Measurements from ENCODE around the gene CHID1. TPM values are rescaled to one million over a fixed set of nuclear protein-coding genes. Genes with fewer than 3 reads are reported as not detected.

The CHID1 gene
- total RNA-seq, 2 donors from 2014 or later, result 61.2 to 195 TPM

DNA sequence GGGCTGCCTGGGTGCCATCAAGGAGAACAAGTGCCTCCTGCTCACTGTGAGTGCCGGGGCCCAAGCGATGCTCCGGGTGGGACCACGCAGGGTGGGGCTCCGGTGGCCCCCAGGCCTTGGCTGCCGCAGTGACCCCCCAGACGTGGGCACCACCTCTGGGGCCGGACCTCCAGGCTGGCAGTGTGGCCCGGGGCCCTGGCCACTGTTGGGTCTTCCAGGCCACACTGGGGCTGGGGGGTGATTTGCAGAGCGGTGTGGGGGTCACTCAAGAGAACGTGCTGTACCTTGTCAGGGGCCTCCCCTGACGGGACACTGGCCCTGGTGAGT is 48.0 kb downstream of the CHID1 start:
- ATAC-seq (ENCODE audit: insufficient number of reproducible peaks, low FRiP score, low read depth), result no peak

DNA sequence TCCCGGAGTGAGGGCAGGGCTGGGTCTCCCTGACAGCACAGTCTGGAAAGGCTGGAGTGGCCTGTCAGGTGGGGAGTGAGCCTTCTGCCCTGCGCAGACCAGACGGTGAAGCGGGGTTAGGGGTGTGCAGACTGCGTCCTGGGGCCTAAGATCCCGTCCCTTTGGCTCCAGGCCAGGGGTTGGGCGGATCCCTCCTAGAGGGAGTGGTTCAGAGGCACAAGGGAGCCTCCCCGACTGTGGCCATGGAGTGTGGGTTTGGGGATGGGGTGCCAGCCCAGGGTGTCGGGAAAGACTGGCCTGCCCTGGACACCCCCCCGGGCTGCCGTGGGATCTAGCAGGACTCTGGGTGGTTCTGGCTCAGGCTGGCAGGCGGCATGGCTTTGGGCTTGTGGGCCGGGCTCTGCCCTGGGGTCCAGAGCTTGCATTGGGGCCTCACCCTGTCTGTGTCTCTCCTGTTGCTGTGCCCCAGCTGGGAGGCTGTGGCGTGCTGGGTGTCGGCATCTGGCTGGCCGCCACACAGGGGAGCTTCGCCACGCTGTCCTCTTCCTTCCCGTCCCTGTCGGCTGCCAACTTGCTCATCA is 48.4 kb downstream of the CHID1 start:
- no peak for DNase-seq (ENCODE audit: low spot score)
- Histone ChIP-seq H3K4me1 (ENCODE audit: control insufficient read depth in 1 of 2, low read depth in 2 of 2) (peaks cover 0 to 7% of the 10 kb centered on the region in 2 donors), H3K4me3 (no peak overlapping the region), H3K36me3 (peaks cover 6% of the 10 kb centered on the region), H3K27me3 (replicated peaks; ENCODE audit: insufficient read depth) (no peaks in the 10 kb centered on the region), H3K27ac (no peak overlapping the region), H3K9me3 (no peaks in the 10 kb centered on the region)
- no peak for ATAC-seq (ENCODE audit: insufficient number of reproducible peaks, low FRiP score, low read depth)
- TF ChIP-seq, protein P1, sequence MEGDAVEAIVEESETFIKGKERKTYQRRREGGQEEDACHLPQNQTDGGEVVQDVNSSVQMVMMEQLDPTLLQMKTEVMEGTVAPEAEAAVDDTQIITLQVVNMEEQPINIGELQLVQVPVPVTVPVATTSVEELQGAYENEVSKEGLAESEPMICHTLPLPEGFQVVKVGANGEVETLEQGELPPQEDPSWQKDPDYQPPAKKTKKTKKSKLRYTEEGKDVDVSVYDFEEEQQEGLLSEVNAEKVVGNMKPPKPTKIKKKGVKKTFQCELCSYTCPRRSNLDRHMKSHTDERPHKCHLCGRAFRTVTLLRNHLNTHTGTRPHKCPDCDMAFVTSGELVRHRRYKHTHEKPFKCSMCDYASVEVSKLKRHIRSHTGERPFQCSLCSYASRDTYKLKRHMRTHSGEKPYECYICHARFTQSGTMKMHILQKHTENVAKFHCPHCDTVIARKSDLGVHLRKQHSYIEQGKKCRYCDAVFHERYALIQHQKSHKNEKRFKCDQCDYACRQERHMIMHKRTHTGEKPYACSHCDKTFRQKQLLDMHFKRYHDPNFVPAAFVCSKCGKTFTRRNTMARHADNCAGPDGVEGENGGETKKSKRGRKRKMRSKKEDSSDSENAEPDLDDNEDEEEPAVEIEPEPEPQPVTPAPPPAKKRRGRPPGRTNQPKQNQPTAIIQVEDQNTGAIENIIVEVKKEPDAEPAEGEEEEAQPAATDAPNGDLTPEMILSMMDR (IDR thresholded peaks at IDR 0.05), result no peak

More for the DNA sequence above, 48.0 kb downstream of the CHID1 start:
- no peak for DNase-seq (ENCODE audit: low spot score)
- Histone ChIP-seq H3K9me3 (no peaks in the 10 kb centered on the region), H3K4me3 (no peak overlapping the region), H3K27ac (no peak overlapping the region), H3K36me3 (peaks cover 6% of the 10 kb centered on the region), H3K4me1 (ENCODE audit: control insufficient read depth in 1 of 2, low read depth in 2 of 2) (peaks cover 0 to 7% of the 10 kb centered on the region in 2 donors), H3K27me3 (replicated peaks; ENCODE audit: insufficient read depth) (no peaks in the 10 kb centered on the region)
- TF ChIP-seq, protein P1 (IDR thresholded peaks at IDR 0.05), result no peak

DNA sequence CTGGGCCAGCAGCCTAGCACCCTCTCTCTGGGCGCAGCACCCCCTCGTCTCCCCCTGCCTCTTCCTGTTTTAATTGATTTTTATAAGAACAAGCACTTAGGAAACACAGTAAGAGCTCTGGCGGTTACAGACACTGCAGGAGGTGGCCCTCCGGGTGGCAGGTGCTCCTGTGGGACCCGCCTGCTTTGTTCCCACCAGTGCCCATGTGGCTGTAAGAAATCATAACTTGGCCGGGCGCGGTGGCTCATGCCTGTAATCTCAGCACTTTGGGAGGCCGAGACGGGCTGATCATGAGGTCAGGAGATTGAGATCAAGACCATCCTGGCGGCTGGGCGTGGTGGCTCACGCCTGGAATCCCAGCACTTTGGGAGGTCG is 49.5 kb downstream of the CHID1 start:
- Histone ChIP-seq H3K27ac (no peak overlapping the region), H3K4me1 (ENCODE audit: control insufficient read depth in 1 of 2, low read depth in 2 of 2) (peaks cover 0 to 7% of the 10 kb centered on the region in 2 donors), H3K4me3 (no peak overlapping the region), H3K27me3 (replicated peaks; ENCODE audit: insufficient read depth) (no peaks in the 10 kb centered on the region), H3K9me3 (no peaks in the 10 kb centered on the region), H3K36me3 (peaks cover 6% of the 10 kb centered on the region)
- no peak for DNase-seq (ENCODE audit: low spot score)
- TF ChIP-seq, protein P1 (IDR thresholded peaks at IDR 0.05), result no peak
- no peak for ATAC-seq (ENCODE audit: insufficient number of reproducible peaks, low FRiP score, low read depth)

DNA sequence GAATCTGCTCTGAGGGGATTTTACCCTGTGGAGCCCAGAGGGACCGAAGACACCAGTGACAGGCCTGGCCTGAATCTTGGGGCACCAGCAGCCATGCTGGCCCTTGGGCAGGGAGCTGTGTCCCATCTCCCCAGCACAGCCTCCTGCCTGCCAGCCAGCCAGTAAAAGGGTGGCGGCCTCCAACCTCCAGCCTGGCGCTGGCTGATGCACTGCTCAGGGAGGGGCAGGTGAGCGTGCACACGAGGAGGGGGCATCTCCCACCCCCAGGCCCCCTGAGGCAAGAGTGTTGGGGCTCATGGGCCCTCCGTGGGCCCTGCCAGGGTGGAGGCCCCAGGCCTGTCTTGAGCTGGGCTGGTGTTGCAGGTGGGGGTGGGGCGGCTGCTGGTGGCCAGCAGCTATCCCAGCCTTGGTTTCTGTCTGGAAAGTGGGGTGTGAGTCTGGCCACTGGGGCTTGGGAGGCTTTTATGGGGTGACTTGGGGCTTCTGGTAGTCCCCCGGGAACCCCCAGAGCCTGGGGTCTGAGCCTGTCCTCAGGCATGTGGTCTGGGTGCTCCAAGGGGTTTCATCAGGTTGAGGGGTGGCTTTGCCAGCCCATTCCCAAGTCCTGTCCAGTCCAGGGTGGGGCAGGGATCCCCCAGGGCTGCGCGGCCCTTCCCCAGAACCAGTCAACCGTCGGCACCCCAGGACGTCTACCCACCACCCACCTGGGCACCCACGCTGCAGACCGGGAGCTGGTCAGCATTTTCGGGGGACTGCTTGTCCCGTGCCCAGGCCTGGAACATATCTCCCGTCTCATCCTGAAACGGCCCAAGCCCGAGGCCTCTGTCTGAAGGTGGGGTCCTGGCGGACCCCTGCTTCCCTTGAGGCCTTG is 50.1 kb downstream of the CHID1 start:
- Histone ChIP-seq H3K27me3 (replicated peaks; ENCODE audit: insufficient read depth) (no peaks in the 10 kb centered on the region), H3K4me3 (no peak overlapping the region), H3K27ac (no peak overlapping the region), H3K4me1 (ENCODE audit: control insufficient read depth in 1 of 2, low read depth in 2 of 2) (peaks cover 0 to 7% of the 10 kb centered on the region in 2 donors), H3K36me3 (no peaks in the 10 kb centered on the region), H3K9me3 (no peaks in the 10 kb centered on the region)
- ATAC-seq (ENCODE audit: insufficient number of reproducible peaks, low FRiP score, low read depth) (no peak), DNase-seq (ENCODE audit: low spot score) (no peak)
- TF ChIP-seq, protein P1 (IDR thresholded peaks at IDR 0.05), result no peak

DNA sequence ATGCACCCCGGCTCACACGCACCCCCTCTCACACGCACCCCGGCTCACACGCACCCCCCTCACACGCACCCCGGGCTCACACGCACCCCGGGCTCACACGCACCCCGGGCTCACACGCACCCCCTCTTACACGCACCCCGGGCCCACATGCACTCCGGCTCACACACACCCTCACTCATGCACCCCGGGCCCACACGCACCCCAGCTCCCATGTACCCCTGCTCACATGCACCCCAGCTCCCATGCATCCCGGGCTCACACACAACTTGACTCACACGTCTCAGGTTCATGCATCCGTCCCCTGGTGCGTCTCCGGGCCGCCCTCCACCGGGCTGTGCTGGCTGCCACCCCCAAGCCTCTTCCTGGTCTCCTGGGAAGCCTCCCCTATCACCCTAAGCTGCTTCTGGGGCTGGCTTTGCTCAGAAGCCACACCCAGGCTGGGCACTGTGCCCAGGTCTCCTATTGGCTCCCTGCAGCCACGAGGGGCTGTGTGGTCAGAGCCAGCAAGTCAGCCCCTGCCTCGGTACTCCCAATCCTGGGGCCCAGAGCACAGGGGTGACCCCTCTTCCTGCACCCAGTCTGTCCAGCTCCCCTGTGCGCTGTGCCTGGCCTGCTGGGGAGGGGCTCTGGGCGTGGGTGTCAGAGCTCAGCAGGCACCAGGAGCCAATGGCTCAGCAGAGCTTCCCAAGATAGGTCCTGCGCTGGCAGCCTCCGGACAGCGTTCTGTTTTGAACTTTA is 51.0 kb downstream of the CHID1 start:
- DNase-seq (ENCODE audit: low spot score) (no peak), ATAC-seq (ENCODE audit: insufficient number of reproducible peaks, low FRiP score, low read depth) (no peak)
- TF ChIP-seq, protein P1 (IDR thresholded peaks at IDR 0.05), result no peak
- Histone ChIP-seq H3K4me1 (ENCODE audit: control insufficient read depth in 1 of 2, low read depth in 2 of 2) (peaks cover 0 to 7% of the 10 kb centered on the region in 2 donors), H3K4me3 (peak overlapping the region; percentile 31), H3K27ac (no peak overlapping the region), H3K36me3 (no peaks in the 10 kb centered on the region), H3K27me3 (replicated peaks; ENCODE audit: insufficient read depth) (no peaks in the 10 kb centered on the region), H3K9me3 (no peaks in the 10 kb centered on the region)

Measured in thoracic aorta (tissue), 2 donors.